ENCODE measurements around the gene PLOD2.
A peak's percentile ranks its signal among the peaks of the same experiment; 100 is the strongest.

Gene PLOD2

GRCh38 chr3:146160964-146161662 lies at the start of gene PLOD2:
PLOD2 (minus strand) TSS chr3:146161184; CDS start chr3:146160989, 195 bp downstream.
- DNase-seq, result peak; percentile 61

- DNase-seq, result no peak
These were observed 48.4 kb upstream of the PLOD2 start for GRCh38 chr3:146209371-146209770.

GRCh38 chr3:146203776-146204175 lies 42.8 kb upstream of the PLOD2 start:
- DNase-seq, result no peak

DNA sequence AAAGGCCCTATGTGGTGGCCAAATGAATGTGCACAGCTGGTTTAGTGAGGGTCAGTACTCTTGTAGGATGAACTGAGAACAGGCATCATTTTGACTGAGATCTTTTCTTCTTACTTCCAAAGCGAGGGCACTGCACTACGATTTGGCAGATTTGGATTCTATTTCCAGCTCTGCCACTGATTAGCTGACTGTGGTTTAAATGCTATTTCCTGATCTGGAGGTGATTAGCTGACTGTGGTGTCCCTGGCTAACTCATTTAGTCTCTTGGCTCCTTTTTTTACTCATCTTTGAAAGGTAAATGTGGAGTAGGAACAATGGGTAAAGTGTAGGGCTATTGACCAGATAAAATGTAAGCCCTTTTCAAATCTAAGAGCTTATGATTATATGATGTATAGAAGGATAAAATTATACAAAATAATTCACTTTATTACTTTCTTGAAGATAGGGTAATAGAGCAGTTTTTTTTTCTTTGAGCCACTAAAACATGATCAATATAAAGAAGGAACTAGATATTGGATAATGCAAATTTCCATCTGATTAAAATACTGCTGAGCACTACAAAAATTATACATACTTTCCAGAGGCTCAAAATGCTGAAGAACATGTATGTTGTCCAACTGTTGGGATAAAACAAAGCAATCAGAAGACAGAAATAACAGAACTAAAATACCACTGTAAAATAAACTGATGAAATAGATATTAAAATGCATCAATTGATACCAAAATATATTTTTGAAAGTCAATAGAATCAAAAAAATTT lies 39.7 kb upstream of the PLOD2 start:
- DNase-seq, result no peak

- DNase-seq, result no peak
These were observed 38.8 kb upstream of the PLOD2 start for GRCh38 chr3:146199762-146200161.

DNA sequence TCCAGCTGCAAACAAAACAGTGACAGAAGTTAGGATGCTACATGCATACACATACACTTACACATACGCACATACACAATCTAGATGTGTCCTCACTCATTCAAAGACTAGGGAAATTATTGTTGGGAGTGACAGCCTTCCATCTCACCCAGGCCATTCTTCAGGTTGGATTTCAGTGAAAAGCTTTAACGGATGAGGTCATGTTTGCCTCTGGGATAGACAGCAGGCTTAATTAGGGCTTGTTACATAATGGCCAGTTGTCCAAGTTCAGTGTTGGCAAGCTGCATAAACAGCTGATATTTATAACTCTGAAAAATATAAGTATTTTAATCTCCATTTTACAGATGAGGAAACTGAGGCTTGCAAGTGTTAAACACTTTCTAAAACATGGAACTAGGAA lies 35.8 kb upstream of the PLOD2 start:
- no peak for DNase-seq

GRCh38 chr3:146195605-146196004 lies 34.6 kb upstream of the PLOD2 start:
- DNase-seq, result no peak

DNA sequence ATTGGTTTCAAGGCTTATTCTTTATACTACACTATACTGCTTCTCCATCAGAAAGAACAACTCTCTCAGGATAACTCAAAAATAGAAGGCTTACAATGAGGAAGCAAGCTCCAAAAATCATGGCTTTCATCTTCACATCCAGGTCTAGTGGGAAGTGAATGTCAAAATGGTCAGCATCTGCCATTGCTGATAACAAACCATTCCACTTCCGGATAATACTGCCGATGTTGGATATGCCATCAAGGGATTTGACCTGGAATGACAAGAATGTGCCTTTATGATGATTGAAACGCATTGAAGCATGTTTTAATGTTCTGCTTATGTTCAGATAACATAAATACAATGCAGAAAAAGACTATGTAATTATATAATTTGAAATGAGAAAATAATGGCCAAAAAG lies 34.0 kb upstream of the PLOD2 start:
- no peak for DNase-seq

DNA sequence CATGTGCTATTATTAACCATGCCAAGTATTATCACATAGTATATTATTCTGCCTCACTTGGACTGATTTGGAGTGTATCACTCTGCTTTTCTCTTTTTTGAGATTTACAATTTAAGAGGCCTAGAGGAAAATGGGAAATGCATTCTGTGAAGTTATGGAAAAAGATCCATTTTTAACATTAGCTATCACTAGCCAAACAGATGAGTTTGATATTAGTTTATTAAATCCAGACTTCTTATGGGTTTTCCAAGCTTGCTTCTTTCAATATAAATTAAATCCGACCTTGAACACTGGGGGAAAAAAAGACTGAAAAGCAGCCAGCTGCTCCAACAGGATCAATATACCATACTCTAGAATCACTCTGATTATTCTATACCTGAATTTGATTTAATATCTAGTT lies 30.1 kb upstream of the PLOD2 start:
- no peak for DNase-seq

DNA sequence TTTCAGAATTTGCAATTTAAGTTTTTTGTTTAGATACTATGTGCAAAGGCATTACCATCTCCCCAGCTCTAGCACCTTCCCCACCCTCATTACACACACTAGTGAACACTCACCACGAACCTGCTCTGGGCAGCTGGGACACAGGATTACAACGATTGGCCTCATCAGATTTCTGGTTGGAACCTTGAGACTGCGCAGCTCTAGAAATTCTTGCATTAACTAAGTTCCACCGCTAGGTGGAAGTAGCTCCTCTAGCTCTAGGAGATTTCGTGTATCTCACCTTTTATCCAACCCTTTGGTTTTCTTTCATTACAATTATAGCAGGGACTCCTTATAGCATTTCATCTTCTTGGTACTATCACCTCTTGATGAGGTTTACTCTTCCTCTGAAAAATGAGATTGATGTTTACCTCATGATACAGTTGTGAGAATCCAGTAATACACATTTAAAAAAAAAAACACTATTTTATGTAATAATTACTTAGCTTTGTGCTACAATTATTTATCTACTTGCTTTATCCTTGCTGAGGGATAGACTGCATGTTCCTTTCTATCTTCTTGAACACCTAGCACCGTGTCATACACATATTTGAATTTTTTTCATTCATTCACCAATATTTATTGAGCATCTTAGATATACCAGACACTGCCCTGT lies 28.7 kb upstream of the PLOD2 start:
- peak; percentile 80 for DNase-seq

GRCh38 chr3:146187334-146187950 lies 26.5 kb upstream of the PLOD2 start:
- peak; percentile 62 for DNase-seq

DNA sequence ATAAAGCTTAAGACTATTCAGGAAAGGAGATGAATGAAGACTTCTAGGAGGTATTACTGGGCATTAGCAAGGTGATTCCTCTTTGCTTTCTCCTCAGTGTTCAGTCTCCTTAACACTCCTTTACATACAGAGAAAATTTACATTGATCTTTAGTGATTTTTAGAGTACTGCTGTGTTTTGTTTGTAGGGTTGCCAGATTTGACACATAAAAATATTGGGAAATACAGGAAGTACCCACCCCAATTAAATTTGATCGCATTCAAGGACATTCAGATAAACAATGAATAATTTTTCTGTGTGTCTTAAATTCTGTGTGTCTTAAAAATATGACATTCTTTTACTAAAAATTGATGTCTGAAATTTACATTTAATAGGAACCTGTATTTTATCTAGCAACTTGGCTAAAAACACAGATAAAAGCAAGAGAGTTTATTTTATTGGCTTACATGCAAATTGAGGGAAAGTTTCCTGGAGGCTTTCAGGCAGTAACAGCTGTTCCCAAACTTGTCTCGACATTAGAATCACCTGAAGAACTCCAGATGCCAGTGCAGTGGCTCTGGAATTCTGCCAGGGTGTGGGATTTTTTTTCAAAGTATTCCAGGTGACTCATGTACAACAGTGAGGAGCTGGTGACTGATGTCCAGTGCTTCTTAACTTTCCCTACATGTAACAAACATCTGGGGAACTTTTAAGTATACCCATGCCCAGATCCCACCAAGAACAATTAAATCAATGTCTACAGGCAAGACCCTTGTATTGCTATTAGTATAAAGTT lies 23.4 kb upstream of the PLOD2 start:
- no peak for DNase-seq

DNA sequence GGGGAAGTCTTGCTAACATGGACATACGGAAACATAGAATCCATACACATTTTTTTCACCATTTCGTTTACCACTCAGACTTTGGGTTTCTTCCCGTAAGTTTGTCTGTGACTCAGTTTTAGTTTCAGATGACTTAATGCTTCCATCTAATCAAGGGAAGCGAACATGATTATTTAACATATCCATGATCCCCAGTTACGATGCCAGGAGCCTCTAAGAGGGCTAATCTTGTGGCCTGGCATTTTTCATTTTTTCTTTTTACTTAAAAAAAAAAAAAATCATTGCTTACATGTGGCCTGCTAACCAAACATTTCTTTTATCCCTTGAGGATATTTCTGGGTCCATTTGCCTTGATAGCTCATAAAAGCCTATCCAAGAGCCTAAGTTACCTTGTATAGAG lies 20.2 kb upstream of the PLOD2 start:
- DNase-seq, result no peak

GRCh38 chr3:146180376-146180775 lies 19.4 kb upstream of the PLOD2 start:
- no peak for DNase-seq

GRCh38 chr3:146178006-146178689 lies 17.2 kb upstream of the PLOD2 start:
- DNase-seq, result no peak

GRCh38 chr3:146177519-146177918 lies 16.5 kb upstream of the PLOD2 start:
- DNase-seq, result no peak

DNA sequence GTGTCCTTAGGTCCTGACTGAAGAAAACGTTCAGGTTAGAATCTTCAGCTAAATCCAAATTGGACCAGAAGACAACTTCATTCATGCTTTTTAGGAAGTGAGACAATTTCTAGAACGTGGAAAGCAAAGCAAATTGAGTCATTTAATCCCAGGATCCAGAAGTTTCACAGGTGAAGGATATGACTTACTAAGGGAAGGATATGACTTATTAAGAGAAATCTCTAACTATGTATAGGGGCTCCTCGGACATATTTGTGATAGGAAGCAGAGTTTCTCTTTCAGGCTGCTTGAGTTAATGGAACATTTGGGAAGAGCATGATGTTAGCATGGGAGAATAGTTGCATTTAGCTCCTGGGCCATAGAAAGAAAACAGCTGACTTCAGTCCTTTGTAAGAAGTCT lies 16.1 kb upstream of the PLOD2 start:
- DNase-seq, result no peak

DNA sequence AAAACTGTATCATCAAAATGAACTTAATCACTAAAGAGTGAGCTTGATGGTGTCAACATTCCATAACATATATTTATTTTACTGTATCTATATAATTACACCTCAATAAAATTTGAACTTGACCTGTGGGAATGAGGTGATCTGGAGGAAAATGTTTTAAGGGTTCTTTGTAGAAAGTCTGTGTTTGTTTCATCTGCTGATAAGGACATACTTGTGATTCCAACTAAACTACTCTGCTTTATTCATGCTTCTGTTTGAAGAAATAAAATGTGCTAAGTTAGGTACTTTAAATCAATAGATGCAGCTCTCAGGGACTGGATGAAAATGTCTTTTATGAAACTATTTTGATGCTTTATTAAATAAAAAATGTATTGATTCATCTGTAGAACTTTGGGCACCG lies 11.6 kb upstream of the PLOD2 start:
- DNase-seq, result no peak

GRCh38 chr3:146170591-146170990 lies 9.6 kb upstream of the PLOD2 start:
- no peak for DNase-seq

DNA sequence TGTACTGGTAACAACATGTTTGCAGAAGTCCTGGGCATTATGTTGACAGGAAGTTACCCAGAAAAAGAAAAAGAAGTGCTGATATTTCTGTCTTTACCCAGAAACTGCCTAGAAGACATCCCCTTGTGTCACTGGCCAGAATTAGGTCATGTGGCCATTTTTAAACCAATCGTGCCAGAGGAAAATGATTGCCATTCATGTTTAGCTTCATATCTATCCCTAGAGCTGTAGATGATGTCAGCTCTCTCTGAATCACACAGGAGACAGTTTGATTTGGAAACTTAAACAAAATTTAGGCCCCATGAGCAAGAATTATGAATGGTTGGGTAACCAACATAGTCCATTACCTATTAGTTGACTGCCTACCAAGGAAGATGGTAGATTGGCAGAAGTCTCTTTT lies 8.9 kb upstream of the PLOD2 start:
- DNase-seq, result no peak

- peak; percentile 65 for DNase-seq
These were observed 5.8 kb upstream of the PLOD2 start for GRCh38 chr3:146166826-146167225.

- DNase-seq, result no peak
These were observed 5.4 kb upstream of the PLOD2 start for GRCh38 chr3:146166415-146166821.
